ENCODE measurements around the gene VPS4B. TPM values are rescaled to one million over a fixed set of nuclear protein-coding genes. Genes with fewer than 3 reads are reported as not detected.
"Not testable (repeated sequence)": the region's sequence is repeated elsewhere in the genome, so short reads cannot be mapped to it uniquely, and the experiment has no call there.

The VPS4B gene
- total RNA-seq, 1 donor from 2014 or later: 19.6 TPM

- no peak for DNase-seq (ENCODE audit: low read depth)
Observed at GRCh38 chr18:63373161-63373560, 49.1 kb downstream of the VPS4B start.

- DNase-seq (ENCODE audit: low read depth): no peak
Observed at GRCh38 chr18:63368611-63369010, 53.7 kb downstream of the VPS4B start.

GRCh38 chr18:63367053-63367953, 55.0 kb downstream of the VPS4B start, which contains the start of gene KDSR:
Gene KDSR (minus strand): TSS chr18:63367206. CDS start chr18:63367118, 88 bp downstream.
- peak; percentile 100 for DNase-seq (ENCODE audit: low read depth)

- DNase-seq (ENCODE audit: low read depth): peak; percentile 76
Observed at GRCh38 chr18:63366213-63367052, 55.8 kb downstream of the VPS4B start.

- DNase-seq (ENCODE audit: low read depth): no peak
Observed at GRCh38 chr18:63365876-63366212, 56.4 kb downstream of the VPS4B start.

GRCh38 chr18:63363951-63364350, 58.3 kb downstream of the VPS4B start:
- DNase-seq (ENCODE audit: low read depth): no peak

GRCh38 chr18:63363420-63363819, 58.9 kb downstream of the VPS4B start:
- DNase-seq (ENCODE audit: low read depth): not testable (repeated sequence)

- peak; percentile 14 for DNase-seq (ENCODE audit: low read depth)
Observed at GRCh38 chr18:63356272-63356896, 65.9 kb downstream of the VPS4B start.

GRCh38 chr18:63350230-63350629, 72.0 kb downstream of the VPS4B start:
- DNase-seq (ENCODE audit: low read depth): no peak

GRCh38 chr18:63348508-63349136, 73.7 kb downstream of the VPS4B start:
- DNase-seq (ENCODE audit: low read depth): no peak

- no peak for DNase-seq (ENCODE audit: low read depth)
Observed at GRCh38 chr18:63346480-63347183, 75.6 kb downstream of the VPS4B start.

- DNase-seq (ENCODE audit: low read depth): peak; percentile 85
Observed at GRCh38 chr18:63346031-63346430, 76.2 kb downstream of the VPS4B start.

- no peak for DNase-seq (ENCODE audit: low read depth)
Observed at GRCh38 chr18:63344918-63345317, 77.4 kb downstream of the VPS4B start.

GRCh38 chr18:63344263-63344662, 78.0 kb downstream of the VPS4B start:
- no peak for DNase-seq (ENCODE audit: low read depth)

- DNase-seq (ENCODE audit: low read depth): peak; percentile 20
Observed at GRCh38 chr18:63342206-63342605, 80.1 kb downstream of the VPS4B start.

- DNase-seq (ENCODE audit: low read depth): peak; percentile 52
Observed at GRCh38 chr18:63339920-63340484, 82.3 kb downstream of the VPS4B start.
